Activated CD8-positive, alpha-beta memory T cell treated with anti-CD3 and anti-CD28 coated beads, Interleukin-2, amount 50 U/mL, for 24 hours (primary cell): ENCODE measurements around the gene BARX1.

Source experiments
- DNase-seq: peaks from one replicate; pipeline ENCODE4 v3.0.0-alpha.2; 2020; ENCODE audit errors: extremely low read depth

BARX1 gene

DNA sequence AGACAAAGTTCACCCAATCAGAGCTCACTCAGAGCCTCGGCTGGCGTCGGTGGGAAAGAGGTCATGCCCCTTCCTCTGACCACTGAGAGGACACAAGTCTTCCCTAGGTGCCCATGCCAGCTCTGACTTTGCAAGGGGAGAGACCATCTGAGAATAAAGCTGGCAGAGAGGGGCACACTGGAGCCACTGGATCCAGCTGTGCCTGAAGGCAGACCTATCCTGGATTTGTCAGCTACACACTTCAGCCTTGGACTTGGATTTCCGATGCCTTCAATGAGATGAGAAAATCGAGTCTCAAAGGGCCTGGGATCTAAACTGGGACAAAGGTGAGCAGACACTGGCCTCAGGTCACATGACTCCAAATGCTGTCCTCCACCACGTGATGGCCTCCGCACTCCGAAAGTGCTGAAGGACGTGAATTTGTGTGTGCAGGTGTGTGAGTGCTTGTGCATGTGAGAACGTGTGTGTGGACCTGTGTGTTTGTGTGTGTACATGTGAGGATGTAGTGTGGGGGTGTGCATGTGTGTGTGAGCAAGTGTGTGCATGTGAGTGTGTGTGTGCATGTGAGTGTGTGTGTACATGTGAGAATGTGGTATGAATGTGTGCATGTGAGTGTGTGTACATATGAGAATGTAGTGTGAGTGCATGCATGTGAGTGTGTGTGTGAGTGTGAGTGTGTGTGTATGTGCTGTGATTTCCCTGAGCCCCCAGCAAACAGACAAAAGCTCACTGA is 37.9 kb downstream of the BARX1 start:
- DNase-seq, result no peak

DNA sequence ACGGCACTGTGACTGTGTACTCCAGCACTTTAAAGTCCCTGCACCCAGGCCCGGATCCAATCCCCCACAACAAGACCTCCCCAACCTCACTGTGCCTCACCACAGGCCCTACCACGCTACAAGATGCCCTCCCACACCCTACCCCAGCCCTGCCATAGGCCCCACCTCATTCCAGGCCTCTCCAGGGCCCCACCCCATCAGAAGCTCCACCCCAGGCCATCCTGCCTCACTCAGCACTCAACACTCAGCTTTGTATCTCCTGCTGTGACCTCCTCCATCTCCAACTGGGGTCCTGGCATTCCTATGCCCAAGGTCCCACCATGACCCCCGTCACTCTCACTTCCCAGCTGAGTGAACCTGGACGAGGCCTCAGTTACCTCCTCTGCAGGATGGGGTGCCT is 38.8 kb downstream of the BARX1 start:
- no peak for DNase-seq

DNA sequence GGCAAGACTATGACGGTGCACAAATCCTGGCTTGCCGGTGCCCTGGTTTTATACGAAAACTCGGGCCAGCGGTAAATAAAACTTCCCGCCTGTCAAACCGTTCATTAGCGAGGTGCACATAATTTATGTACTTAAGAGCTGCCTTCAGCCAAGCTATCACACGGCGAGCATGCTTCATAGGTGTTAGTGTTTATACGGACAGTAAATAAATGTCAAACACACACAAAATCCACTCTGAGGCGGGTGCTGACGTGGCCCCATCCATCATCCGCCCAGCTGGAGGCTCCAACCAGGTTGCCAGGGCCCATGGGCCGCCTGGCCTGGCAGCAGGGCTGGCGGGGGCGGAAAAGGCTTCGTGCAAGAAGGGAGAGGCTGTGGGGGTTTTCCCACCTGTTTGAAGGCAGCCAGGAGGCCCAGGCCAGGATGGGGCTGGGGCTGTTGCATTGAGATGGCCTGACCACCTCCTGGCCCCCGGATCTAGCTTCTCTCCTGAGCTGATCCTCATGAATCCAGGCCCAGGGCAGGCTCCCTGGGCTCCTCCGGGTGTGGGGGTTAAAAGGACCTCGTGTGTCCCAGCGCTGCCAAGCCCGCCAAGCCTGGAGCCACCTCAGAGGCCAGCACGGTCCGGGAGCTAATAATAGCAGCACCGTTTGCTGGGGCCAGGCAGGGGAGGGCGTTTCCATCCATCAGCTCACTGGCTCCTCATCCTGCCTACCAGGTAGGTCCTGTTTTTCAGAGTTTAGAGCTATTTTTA is 43.2 kb downstream of the BARX1 start:
- no peak for DNase-seq

DNA sequence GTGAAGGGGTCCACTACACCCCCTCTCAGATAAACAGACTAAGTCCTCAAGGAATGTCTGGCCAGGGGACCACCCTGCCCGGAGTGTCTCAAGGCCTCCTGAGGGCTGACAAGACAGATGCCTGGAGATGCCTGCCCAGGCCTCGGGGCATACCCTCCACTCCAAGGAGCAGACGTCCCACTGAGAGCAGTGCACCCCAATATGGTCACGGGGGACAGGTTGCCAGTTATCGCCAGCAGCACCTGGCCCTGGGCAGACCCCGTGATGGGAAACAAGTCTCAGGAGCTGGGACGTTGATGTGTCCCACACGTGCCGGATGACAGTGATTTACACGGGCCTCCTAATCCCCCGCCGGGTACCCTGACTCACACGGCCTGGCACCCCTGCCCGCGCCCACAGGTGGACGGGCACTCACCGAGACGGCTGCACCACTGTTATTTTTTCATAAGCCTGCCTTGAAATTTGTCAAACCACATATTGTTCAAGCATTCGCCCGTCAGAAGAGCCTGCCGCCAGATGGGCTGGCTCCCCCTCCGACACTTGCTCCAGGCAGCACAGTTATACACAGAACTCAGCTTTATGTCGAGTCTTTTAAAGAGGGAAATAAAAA is 43.9 kb downstream of the BARX1 start:
- no peak for DNase-seq

DNA sequence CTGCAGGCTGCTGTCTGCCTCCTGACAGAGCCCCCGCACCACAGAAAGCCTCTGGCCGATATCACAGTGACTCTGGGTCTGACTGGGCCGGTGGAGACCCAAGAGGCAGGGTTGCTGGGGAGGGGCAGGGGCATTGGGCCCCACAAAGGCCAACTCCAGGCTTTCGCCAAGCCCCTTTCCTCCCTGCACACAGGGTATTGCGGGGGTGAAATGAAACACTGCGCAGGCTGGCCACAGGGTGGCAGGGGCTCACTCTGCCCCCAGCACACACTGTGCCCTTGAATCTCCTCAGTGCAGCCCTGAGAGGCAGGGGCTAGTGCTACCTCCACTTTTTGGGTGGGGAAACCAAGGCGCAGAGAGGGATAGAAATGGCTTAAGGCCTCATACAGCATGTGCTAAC is 44.6 kb downstream of the BARX1 start:
- no peak for DNase-seq

DNA sequence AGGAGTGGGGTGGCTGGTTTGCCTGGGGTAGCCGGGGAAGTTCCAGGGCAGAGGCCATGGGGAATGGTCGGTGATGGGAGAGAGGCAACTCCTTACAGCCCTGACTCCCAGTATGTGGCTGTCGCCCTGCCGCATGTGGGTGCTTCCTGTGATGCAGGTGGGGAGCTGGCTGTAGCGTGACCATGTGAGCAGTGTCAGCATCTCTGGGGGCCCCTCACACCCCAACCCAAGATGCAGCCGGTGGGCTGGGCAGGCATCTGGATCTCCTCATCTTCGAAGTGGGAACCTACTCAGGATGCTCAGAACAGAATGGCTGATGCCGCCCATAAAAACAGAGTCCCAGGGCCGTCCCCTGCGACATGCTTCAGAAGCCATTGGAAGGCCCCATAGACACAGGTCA is 45.0 kb downstream of the BARX1 start:
- DNase-seq, result no peak

DNA sequence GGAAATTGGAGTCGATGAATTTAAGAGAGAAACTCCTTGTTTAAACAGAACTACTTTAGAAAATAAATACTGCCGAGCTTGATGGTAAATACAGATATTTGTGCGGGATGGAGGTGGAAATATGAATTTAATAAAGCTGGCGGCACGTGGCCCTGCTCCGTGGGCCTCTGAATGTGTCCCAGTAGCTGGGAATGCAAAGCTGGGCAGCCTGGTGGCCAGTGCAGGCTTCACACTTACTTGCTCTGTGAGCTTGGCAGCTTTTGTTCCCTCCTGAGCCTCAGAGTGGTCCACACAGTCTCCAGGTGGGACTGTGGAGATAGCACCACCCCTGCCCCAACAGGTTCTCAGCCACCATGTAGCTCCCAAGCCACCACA is 45.9 kb downstream of the BARX1 start:
- DNase-seq, result no peak

DNA sequence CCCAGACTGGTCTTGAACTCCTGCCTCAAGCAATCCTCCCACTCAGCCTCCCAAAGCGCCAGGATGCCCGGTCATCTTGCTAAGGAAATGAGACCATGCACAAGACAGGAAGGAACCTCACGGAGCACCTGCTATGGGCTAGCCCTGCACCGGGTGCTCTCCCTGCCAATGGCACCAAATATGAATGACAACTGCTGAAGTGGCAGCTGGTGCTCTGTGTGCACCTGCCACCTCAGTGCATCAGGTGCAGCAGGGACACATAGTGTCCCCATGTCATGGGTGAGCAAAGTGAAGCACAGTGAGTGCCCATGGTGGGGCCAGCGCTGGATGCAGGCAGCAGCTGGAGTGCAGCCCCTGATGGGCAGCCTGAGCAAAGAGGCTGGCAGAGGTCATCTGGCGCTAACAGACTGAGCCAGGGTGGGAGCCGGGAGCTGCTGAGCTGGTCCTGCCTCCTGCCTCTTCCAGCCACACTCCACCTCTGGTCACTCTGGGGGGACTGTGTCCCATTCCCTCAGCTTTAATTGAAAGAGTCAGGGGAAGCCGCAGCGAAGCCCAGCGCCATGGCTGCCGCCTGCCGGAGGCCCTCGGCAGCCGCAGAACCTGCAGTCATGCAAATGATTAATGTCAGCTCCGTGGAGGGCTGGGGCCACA is 46.4 kb downstream of the BARX1 start:
- DNase-seq, result no peak

DNA sequence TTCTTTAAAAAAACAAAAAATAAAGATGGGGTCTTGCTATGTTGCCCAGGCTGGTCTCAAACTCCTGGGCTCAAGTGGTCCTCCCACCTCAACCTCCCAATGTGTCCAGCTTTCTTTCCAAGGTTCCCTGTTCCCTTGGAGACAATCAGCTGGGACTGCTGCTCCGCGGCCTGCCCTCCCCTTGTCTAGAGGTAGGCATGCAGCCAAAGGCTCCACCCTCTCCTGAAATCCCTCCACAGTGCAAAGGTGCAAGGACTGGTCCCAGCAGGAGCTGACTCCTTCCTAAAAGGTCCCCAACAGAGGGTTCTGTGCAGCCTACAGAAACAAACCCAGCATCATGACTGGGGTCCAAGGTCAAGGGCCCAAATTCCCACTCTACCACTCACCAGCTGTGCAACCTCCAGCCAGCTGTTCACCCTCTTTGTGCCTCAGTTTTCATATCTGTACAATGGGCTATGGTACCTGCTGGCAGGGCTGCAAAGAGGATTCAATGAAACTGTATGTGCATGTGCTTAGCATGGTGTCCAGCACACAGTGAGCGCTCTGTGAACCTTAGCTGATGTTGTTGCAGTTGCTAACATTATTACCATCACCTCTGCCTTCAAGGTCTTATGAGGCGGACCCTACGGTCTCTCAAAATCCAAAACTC is 47.5 kb downstream of the BARX1 start:
- DNase-seq, result no peak

DNA sequence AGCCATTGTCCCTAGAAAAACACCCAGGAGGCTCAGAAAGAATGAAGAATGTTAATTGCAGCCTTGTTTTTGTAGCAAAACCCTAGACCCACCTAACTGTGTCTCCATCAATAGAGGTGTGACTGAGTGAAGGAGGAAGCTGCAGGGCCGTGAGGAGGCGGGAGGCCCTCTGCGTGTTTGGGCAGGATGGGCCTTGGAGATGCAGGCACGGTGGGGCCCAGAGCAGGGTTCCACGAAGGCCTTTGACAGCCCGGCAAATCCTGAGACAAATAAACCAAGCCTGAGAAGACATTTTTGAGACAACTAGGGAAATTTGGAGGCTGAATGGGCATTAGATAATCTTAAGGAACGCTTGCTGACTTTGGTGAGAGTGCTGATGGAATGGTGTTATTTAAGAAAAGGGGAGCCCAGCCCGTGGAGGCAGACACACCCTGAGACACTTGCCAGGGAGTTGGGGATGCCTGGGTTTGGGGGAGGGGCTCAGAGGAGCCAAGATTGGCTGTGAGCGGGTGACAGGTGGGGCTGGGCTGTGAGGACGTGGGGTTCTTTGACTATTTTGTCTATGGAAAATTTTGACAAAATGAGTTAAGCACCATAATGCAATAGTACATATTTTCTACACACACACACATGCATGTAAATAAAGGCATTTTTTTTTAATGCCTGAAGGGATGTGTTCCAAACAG is 48.8 kb downstream of the BARX1 start:
- no peak for DNase-seq

DNA sequence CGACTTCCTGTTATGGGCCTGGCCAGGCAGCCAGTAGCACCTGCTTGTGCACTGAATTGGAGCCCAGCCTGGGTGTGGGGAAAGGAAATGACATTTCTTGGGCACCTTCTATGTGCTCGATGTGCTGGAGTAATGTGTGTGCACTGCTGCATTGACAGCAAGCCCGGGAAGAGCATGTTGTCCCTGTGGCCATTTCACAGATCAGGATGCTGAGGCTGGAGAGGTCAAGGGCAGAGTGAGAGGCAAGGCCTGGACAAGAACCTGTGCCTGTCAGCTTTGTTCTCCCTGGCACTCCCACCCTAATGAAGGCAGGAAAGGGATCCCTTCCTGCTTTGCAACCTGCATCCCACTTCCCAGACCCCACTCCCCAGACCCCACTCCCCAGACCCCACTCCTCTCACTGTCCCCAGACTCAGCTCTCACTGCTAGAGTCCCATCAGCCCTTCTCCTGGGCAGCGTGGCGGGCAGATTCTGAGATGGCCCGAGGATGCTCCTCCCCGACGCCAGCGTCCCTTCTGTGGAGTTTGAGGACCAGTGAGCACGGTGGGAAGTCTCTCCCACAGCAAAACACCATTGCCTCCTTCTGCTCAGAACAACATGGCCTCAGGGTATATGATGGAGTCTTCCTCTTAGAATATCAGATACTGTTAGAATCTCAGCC is 49.6 kb downstream of the BARX1 start:
- DNase-seq, result no peak

DNA sequence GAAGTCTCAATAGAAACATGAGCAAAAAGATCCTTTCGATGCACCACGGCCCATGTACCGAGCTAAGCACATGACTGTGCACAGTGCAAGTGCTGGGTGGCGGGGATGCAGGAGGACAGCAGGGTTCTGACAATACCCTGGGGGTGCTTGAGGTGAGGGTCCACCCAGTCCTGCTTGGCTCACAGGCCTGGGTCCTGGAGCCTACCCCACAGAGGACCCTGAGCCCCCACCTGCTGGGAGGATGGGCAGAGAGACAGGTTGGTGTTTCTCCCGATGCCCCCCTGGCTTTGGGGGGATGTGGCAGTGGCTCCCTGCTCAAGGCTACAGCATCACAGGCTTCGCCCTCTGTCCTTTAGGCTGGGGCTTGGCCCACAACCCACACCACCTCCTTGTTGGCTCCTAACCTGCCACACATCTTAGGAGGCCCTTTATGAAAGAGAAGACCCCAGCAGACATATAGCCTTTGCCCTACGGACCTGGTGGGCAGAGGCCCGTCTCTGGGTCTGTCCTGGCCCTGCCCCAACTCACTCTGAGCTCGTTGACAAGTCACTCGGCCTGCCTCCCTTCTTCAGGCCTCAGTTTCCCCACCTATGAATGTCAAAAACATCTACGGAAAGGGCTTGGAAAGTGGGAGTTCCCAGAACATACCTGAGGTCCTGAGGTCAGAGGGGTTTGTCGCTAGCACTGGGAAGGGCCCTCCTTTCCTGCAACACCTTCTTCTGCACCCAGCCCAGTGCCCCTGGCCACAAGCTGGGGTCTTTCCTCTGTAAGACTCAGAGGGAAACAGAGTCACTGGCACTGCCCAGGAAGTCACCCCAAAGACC is 50.3 kb downstream of the BARX1 start:
- DNase-seq, result no peak

DNA sequence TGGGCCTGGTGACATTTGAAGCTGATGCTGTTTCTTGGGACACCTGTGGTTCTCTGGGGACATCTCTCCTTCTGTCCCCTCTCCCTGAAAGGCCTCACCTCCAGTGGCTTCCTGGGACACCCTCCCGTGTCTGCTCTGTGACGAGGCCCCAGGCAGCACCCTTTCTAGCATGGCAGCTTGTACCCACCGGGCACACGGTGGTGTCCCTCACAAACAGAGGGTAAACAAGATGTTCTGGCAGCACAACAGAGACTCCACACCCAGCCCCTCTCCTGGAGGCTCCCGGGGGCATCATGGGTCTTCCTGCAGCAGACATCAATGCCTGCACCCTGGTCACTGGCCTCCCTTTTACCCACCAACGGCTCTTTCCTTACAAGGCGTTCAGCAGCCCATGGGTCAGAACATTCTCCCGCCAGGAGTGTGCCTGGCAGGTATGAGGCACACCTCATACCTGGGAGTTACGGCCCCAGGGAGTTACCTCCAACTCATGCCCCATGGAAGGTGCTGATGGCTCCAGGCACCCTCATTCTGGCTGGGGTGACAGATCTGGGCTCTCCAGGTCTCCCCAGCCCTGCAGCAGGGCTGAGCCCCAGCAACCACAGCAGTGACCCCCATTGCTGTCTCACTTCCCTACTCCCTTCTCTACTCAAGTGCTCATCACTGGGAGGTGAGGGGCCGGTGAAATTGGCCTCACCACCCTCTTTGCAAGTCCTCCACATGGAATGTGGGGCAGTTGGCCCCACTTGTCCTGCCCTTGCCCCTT is 51.1 kb downstream of the BARX1 start:
- DNase-seq, result no peak

DNA sequence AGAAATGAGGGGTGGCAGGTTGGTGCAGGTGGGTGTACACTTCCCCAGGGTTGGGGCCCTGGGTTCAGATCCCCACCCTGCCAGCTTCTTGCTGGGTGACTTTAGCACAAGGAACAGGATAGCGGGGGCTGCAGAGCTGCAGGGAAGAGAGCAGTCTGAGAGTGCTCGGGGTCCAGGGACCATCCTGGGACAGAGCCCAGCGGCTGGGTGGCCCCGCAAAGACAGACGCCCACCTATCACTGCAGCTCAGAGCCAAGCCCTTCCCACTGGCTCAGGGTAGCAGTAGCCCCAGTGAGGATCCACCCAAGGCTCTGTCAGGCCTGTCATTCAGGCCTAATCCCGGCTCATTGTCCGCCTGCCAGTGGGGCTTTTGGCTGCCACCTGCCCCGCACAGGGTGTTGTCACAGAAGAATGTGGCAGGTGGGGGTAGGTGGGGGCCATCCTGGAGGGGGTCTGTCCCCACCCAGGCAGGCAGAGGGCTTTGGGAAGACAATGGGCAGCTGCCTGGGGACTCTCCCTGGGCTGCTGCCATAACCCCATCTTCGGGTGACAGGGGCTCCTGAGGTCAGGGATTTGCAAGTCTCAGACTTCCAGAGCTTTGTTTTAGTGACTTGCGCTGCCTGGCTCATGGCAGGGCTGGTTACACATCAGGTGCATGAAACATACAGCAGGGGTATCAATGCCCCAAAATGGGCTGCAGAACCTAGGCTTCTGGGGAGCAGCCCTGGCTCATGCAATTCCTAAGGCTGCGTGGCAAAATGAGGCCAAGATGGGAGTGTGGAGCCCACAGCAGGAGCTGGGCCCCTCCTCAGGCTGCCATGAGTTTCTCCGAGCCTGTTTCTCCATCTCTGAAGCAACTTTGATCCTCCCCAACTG is 52.1 kb downstream of the BARX1 start:
- DNase-seq, result no peak

DNA sequence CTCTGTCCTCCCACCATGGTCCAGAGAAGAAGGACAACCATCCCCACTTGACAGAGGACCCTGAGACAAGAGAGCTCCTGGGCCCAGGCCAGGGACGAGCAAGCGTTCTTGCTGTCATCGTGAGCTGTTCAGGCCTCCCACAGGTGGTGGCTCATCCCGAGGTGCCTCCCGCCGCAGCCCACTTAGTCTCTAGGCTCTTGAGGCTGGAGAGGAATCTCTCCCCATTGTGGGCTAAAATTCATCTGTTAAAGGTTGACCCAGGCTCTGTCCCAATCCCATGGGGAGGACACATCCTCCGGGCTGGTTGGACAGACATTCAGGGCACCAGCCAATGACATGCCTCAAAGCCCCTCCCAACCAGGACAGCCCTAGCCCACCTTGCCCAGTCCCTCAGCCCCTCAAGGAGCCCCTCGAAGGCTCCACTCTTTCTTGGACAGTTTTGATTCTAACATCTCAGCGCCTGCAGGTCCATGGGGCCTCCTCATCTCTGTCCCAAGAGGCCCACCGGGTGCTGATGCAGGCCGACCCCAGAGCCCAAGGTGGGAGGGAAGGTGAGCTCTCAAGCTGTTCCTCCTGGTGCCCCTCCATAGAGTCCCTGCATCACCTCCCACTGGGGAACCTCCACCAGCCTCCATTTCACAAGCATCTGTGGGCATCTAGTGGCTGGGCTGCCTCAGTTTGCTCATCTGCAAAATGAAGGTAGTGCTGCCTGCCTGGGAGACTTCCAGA is 52.9 kb downstream of the BARX1 start:
- DNase-seq, result no peak
